Esophagus muscularis mucosa (tissue), 4 donors: ENCODE data around the gene TMEM92.

Experiments
- CTCF ChIP-seq, 3 experiments: fragments of 200-600 bp in 2 of 3; fragments of 450-650 bp in 1 of 3; sonication (generic) in 2 of 3; IDR thresholded peaks; one replicate each; pipeline ENCODE4 v1.5.1; 2017 to 2019; ENCODE audit warnings: antibody characterized with exemption in 3 of 3, mild to moderate bottlenecking in 2 of 3, moderate library complexity in 1 of 3
- EP300 ChIP-seq: sonication (generic); formaldehyde crosslinking; IDR thresholded peaks from one replicate; pipeline ENCODE4 v1.6.1; 2017; ENCODE audit warnings: antibody characterized with exemption
- POLR2A ChIP-seq: fragments of 450-650 bp; IDR thresholded peaks from one replicate; pipeline ENCODE4 v1.6.1; 2017; ENCODE audit warnings: antibody characterized with exemption, moderate library complexity, mild to moderate bottlenecking, low read depth

DNA sequence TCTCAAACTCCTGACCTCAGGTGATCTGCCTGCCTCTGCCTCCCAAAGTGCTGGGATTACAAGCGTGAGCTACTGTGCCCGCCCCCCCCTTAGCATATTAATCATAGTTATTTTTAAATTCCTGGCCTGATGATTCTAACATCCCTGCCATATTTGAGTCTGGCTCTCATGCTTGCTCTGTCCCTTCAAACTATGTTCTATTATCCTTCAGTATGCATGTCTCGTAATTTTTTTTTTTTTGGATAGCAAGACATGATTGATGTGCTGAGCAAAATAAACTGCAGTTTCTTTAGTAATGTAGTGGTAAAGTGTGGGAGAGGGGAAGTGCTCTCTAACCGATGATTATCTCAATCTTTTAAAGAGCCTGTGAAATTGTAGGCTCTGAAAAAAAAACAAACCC is 34.3 kb upstream of the TMEM92 start:
- TF ChIP-seq EP300 (no peak), POLR2A (no peak), CTCF (IDR thresholded peaks at IDR 0.05) (no peak)
